ENCODE results near the gene CASKIN1. TPM values are rescaled to one million over a fixed set of nuclear protein-coding genes. Genes with fewer than 3 reads are reported as not detected.

Gene CASKIN1
- total RNA-seq, 1 experiment from 2014 or later, result 7.9 TPM

GRCh38 chr16:2194166-2194834 lies 2.1 kb downstream of the CASKIN1 start:
- Histone ChIP-seq H2BK12ac (ENCODE audit: insufficient read length, low read depth, low read length) (no peak overlapping the region), H3K14ac (ENCODE audit: insufficient read depth, low read length) (no peak overlapping the region; the same call in 1 of the 2 replicates), H3K27me3 (ENCODE audit: insufficient read depth, low read length) (peaks cover 8% of the 10 kb centered on the region; the same call in 1 of the 2 replicates), H2AFZ (ENCODE audit: low read length) (no peak overlapping the region), H4K91ac (ENCODE audit: insufficient read length, low read depth, low read length) (no peak overlapping the region), H2BK5ac (ENCODE audit: insufficient read length, low read length) (no peak overlapping the region), H3K23me2 (ENCODE audit: insufficient read length, low read depth, low read length, poor library complexity, severe bottlenecking) (peaks cover 7% of the 10 kb centered on the region), H4K8ac (replicated peaks; ENCODE audit: insufficient read length, low read depth, low read length) (no peak overlapping the region), H4K5ac (ENCODE audit: insufficient read length, low read depth, low read length) (no peak overlapping the region), H3K4me2 (ENCODE audit: insufficient read depth, insufficient read length, low read length) (no peak overlapping the region), H3T11ph (ENCODE audit: low read length) (no peak overlapping the region), H3K4ac (ENCODE audit: low read depth, low read length) (no peak overlapping the region), H3K9ac (ENCODE audit: extremely low read depth, insufficient read length, low read length) (no peak overlapping the region), H2AK5ac (ENCODE audit: insufficient read length, low read length) (no peak overlapping the region), H3K4me1 (ENCODE audit: insufficient read depth, low read length) (no peaks in the 10 kb centered on the region), H2BK120ac (ENCODE audit: low read depth, low read length, poor library complexity, severe bottlenecking) (no peak overlapping the region), H3K79me2 (ENCODE audit: insufficient read depth, low read length) (no peaks in the 10 kb centered on the region), H2BK20ac (ENCODE audit: low read depth, low read length, poor library complexity, severe bottlenecking) (no peak overlapping the region), H3K23ac (ENCODE audit: insufficient read length, low read depth, low read length) (no peak overlapping the region), H3K27ac (ENCODE audit: insufficient read length, low read depth, low read length) (no peak overlapping the region), H3K79me1 (ENCODE audit: insufficient read depth, low read depth, low read length, poor library complexity, severe bottlenecking) (no peaks in the 10 kb centered on the region), H3K18ac (ENCODE audit: insufficient read length, low read depth, low read length) (no peak overlapping the region), H3K56ac (ENCODE audit: insufficient read length, low read depth, low read length) (no peak overlapping the region), H4K20me1 (ENCODE audit: control insufficient read depth, insufficient read depth, insufficient read length) (no peaks in the 10 kb centered on the region), H2BK15ac (ENCODE audit: low read depth, low read length) (no peak overlapping the region), H3K9me3 (ENCODE audit: control insufficient read depth, low read depth, low read length) (no peaks in the 10 kb centered on the region)
- no peak for TF ChIP-seq CTCF (conservative IDR thresholded peaks at IDR 0.05)
- no CpG with 5 or more reads among the region's 16 CpGs for WGBS (ENCODE audit: extremely low coverage, insufficient read length, low lambda C conversion rate)
- no peak overlapping the region; a peak in 1 of 5 replicates for H3K4me3 Mint-ChIP-seq
- H3K9me3 Mint-ChIP-seq, result no peaks in the 10 kb centered on the region
- no peaks in the 10 kb centered on the region for H3K36me3 Mint-ChIP-seq (ENCODE audit: insufficient read depth in 1 of 3, low read depth in 3 of 3)
- H3K4me1 Mint-ChIP-seq, result peaks cover 4 to 6% of the 10 kb centered on the region in 2 experiments; a peak in 1 of 4 replicates
- DNase-seq, result no peak
- no peak overlapping the region; a peak in 2 of 7 replicates for H3K27ac Mint-ChIP-seq
- H3K27me3 Mint-ChIP-seq (ENCODE audit: low read depth), result peaks cover 27% of the 10 kb centered on the region

Measured in H9 (cell line).